HL-60 (cell line): ENCODE data around the gene TMX2.

Source experiments
- POLR2AphosphoS5 ChIP-seq: IDR thresholded peaks from 2 replicates; pipeline ENCODE4 v1.6.1; 2012; ENCODE audit warnings: low read depth
- REST ChIP-seq: IDR thresholded peaks from 2 replicates; pipeline ENCODE4 v1.6.1; 2012; ENCODE audit warnings: low read depth; ENCODE audit not compliant: insufficient replicate concordance
- SPI1 ChIP-seq: IDR thresholded peaks from 2 replicates; pipeline ENCODE4 v1.6.1; 2012; ENCODE audit warnings: low read depth, mild to moderate bottlenecking, borderline replicate concordance
- TF ChIP-seq, protein P1 (sequence below): IDR thresholded peaks from one replicate; pipeline ENCODE4 v1.5.1; 2011; ENCODE audit warnings: low read length, control low read depth, inconsistent platforms; ENCODE audit not compliant: insufficient read depth

GRCh38 chr11:57713835-57714234 lies 1.4 kb downstream of the TMX2 start:
- TF ChIP-seq, protein P1, sequence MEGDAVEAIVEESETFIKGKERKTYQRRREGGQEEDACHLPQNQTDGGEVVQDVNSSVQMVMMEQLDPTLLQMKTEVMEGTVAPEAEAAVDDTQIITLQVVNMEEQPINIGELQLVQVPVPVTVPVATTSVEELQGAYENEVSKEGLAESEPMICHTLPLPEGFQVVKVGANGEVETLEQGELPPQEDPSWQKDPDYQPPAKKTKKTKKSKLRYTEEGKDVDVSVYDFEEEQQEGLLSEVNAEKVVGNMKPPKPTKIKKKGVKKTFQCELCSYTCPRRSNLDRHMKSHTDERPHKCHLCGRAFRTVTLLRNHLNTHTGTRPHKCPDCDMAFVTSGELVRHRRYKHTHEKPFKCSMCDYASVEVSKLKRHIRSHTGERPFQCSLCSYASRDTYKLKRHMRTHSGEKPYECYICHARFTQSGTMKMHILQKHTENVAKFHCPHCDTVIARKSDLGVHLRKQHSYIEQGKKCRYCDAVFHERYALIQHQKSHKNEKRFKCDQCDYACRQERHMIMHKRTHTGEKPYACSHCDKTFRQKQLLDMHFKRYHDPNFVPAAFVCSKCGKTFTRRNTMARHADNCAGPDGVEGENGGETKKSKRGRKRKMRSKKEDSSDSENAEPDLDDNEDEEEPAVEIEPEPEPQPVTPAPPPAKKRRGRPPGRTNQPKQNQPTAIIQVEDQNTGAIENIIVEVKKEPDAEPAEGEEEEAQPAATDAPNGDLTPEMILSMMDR = no peak
- TF ChIP-seq POLR2AphosphoS5 = no peak
- TF ChIP-seq SPI1 = no peak
- no peak for TF ChIP-seq REST
